ENCODE data around the gene PZP.
"Not testable (repeated sequence)": the region's sequence is repeated elsewhere in the genome, so short reads cannot be mapped to it uniquely, and the experiment has no call there.

The PZP gene

GRCh38 chr12:9208229-9208628, at the start of gene PZP:
Gene PZP, minus strand, starts transcription at chr12:9208395. Its CDS starts 54 bp downstream, at chr12:9208341.
- DNase-seq (ENCODE audit: low read depth in 4 of 4, low spot score in 1 of 4): no peak

- DNase-seq (ENCODE audit: low read depth in 4 of 4, low spot score in 1 of 4): no peak
These were observed 48.7 kb upstream of the PZP start for GRCh38 chr12:9256758-9257405.

DNA sequence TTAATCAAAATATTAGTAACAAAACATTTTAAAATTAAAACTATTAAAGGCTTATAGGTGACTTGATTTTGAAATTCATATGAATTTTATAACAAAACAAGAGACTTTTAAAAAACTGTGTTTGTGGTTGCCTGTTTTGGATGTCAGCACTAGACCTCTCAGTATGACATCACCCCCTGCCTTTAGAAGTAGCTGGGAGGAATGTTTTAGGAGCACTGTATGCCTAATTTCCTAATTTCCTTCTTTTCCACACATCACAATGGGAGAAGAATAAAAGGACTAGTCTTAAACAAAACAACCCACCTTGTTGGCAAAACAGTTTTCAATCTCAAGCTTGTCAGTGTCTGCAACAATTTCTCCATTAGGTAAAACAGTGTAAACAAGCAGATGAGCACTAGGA, 48.1 kb upstream of the PZP start:
- DNase-seq (ENCODE audit: low read depth in 4 of 4, low spot score in 1 of 4): no peak

- DNase-seq (ENCODE audit: low read depth in 4 of 4, low spot score in 1 of 4): no peak
These were observed 47.6 kb upstream of the PZP start for GRCh38 chr12:9255837-9256236.

GRCh38 chr12:9253464-9253863, 45.3 kb upstream of the PZP start:
- DNase-seq (ENCODE audit: low read depth in 4 of 4, low spot score in 1 of 4): no peak

- not testable (repeated sequence) for DNase-seq (ENCODE audit: low read depth in 4 of 4, low spot score in 1 of 4)
These were observed 44.6 kb upstream of the PZP start for GRCh38 chr12:9252791-9253190.

DNA sequence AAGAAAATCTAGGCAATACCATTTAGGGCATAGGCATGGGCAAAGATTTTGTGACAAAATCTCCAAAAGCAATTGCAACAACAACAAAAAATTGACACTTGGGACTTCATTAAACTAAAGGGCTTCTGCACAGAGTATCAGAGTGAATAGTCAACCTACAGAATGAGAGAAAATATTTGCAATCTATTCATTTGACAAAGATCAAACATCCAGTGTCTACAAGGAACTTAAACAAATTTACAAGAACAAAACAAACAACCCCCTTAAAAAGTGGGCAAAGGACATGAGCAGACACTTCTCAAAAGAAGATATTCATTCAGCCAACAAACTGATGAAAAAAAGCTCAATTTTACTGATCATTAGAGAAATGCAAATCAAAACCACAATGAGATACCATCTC, 44.1 kb upstream of the PZP start:
- no peak for DNase-seq (ENCODE audit: low read depth in 4 of 4, low spot score in 1 of 4)

- no peak for DNase-seq (ENCODE audit: low read depth in 4 of 4, low spot score in 1 of 4)
These were observed 40.2 kb upstream of the PZP start for GRCh38 chr12:9248435-9248834.

DNA sequence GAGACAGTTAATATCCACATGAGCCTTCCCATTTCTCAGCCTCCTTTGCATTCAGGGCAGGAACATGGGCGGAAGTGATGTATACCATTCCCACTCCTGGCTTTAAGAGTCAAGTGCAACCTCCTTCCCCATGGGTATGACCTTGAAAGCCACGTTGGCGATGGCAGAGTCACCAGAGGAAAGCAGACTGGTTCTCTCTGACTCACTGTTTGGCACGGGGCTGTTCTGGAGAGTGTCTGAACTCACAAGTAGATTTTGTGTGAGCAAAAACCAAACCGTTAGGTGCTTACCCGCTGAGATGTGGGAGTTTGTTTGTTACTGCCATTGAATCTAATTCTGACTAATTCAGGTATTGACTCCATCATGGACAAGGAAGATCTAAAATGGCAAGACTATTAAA, 36.7 kb upstream of the PZP start:
- DNase-seq (ENCODE audit: low read depth in 4 of 4, low spot score in 1 of 4): peak; percentile 18 to 60 (median 34)

- no peak for DNase-seq (ENCODE audit: low read depth in 4 of 4, low spot score in 1 of 4)
These were observed 35.9 kb upstream of the PZP start for GRCh38 chr12:9243999-9244649.

DNA sequence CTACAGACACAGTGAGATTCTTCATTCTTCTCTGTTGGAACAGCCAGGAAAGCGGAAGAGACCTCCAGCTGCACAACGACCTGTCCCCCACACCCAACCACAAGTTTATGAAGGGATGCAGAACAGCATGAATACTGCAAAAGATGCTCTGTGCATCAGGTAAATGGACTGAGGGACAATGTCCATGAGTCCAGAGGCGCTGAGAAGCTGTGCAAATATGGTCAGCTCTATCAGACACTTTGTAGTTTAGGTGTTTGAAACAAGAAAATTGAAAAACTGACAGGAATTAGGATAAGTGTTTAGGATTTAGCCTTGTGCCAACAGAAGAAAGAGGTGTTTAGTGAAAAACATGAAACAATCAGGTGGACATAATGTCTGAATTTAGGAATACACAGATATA, 33.1 kb upstream of the PZP start:
- DNase-seq (ENCODE audit: low read depth in 4 of 4, low spot score in 1 of 4): no peak

DNA sequence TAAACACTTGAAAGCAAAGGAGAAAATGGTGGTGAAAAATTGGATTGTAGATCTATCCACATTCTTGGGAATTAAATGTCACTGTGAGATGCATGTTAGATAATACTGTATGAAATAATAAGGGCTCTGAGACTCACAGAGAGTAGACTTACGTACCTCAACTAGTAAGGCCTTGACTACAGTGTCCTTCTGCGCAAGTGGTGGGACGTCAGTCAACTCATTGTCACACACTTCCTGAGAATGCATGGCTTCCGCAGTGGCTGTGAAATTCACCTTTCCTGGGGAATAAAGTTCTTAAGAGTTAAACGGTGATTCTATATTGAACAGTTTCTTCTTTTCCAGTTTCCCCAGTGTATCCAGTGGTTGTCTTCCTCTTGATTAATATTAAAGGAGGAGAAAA, 32.6 kb upstream of the PZP start:
- no peak for DNase-seq (ENCODE audit: low read depth in 4 of 4, low spot score in 1 of 4)

DNA sequence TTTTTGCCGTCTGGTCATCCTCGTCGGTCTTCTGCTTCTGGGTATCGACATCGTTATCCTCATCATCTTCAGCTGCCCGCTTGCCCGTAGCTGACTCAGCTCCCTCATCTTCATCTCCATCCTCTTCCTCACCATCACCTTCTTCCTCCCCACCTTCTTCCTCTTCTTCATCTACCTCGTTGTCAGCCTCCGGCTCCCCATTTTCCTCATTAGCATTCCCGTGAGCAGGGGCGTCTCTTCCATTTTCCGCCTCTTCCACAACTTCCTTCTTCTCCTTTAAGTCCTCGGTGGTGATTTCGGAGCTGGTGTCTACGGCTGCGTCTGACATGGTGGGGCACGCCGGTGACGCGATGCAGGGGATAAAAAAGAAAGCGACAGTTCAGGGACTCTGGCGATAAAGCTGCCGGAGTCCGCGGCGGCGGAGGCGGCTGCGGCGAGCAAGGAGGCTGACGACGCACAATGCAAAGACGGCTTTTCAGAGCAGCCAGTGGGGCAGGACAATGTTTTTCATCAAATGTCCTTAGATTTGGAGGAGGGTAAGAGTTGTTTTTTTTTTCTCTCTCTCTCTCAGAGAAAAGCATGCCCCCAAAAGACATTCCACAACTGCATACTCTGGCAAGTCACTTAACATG, 31.9 kb upstream of the PZP start:
- DNase-seq (ENCODE audit: low read depth in 4 of 4, low spot score in 1 of 4): peak in 3 of 4 experiments; percentile 1 to 17 (median 4)

DNA sequence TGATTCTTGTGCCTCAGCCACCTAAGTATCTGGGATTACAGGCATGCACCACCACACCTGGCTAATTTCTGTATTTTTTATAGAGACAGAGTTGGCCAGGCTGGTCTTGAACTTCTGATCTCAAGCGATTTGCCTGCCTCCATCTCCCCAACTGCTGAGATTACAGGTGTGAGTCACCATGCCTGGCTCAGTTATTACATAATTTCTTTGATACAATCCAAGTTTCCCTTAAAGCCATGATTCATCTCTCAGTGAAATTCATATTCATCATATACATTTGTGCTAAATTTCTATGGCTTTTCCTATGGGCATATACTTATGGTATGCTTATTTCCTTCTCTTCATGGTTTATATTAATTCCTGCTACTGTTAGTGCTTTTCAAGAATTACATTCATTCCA, 29.1 kb upstream of the PZP start:
- DNase-seq (ENCODE audit: low read depth in 4 of 4, low spot score in 1 of 4): no peak

- DNase-seq (ENCODE audit: low read depth in 4 of 4, low spot score in 1 of 4): no peak
These were observed 27.3 kb upstream of the PZP start for GRCh38 chr12:9235519-9235918.

DNA sequence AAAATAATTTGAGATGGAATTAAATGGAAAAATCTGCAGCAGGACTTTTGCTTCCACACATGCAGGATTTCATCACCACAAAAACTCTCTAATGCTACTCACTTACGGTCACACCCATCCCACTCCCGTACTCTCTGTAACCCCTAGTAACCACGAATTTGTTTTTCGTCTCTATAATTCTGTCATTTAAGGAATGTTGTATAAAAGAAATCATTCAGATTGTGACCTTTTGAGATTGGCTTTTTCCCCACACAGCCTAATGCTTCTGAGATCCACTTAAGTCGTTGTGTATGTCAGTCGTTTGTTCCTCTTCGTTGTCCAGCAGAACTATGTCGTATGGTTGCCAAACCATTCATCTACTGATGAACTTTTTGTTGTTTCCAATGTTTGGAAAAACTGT, 19.8 kb upstream of the PZP start:
- no peak for DNase-seq (ENCODE audit: low read depth in 4 of 4, low spot score in 1 of 4)

DNA sequence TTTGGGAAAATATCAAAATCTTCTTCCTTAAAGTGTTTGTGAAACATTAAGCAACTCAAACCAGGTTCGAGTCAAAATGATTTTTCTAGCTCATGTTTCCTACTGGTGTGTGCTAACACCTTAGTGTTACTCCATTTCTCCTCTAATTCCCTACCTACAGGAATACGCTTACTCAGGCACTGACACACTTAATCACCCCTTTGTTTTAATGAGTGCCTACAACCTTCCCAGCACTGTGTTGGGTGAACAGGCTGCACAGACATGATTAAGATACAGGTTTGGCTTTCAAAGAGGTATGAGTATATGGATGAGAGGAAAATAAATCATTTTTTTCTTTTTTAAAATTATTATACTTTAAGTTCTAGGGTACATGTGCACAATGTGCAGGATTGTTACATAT, 15.6 kb upstream of the PZP start:
- no peak for DNase-seq (ENCODE audit: low read depth in 4 of 4, low spot score in 1 of 4)

GRCh38 chr12:9221483-9221882, 13.3 kb upstream of the PZP start:
- no peak for DNase-seq (ENCODE audit: low read depth in 4 of 4, low spot score in 1 of 4)

DNA sequence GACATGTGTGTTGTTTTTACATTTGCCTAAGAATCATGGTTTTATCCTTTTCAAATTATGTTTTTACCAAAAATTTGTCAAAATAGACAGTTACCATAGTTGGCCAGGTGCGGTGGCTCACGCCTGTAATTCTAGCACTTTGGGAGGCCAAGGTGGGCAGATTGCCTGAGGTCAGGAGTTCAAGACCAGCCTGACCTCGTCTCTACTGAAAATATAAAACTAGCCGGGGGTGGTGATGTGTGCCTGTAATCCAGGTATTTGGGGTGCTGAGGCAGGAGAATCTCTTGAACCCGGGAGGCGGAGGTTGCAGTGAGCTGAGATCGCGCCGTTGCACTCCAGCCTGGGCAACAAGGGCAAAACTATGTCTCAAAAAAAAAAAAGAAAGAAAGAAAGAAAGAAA, 12.8 kb upstream of the PZP start:
- not testable (repeated sequence) for DNase-seq (ENCODE audit: low read depth in 4 of 4, low spot score in 1 of 4)

GRCh38 chr12:9214534-9214933, 6.3 kb upstream of the PZP start:
- DNase-seq (ENCODE audit: low read depth in 4 of 4, low spot score in 1 of 4): no peak

DNA sequence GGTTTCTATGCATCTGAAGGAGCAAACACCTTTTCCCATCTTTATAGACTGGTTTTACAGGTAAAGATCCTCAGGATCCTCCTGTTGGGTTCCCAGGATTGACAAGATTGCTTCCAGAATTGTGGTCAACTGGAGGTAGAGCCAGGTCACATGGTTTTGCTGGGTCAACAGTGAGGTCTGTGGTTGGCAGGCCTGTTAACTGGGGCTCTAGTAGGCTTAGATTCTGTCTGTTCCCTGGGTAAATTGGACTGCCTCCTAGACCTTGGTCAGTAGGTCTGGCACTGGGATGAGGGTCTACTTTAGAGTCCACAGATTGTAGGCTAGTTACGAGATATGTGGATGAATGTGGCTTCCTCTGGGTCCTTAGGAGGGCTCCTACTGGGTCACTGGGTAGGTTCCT, 3.5 kb upstream of the PZP start:
- DNase-seq (ENCODE audit: low read depth in 4 of 4, low spot score in 1 of 4): no peak

DNA sequence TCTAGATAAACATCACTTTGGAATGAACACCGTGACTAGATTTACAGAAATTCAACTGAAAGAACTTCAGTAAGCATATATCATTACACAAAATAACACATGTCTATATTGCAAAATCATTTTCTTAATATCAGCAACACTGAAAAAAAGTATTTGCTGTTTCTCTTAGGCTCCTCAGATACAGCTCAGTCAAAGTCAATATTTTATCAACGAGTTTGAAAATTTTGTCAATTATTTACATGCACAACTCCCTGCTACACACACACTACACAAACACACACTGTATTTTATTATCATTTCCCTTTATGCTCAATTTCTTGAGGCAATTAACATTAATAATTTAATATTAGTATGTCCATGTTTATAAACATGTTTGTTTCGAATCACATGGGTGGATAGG, 3.8 kb downstream of the PZP start:
- no peak for DNase-seq (ENCODE audit: low read depth in 4 of 4, low spot score in 1 of 4)

DNA sequence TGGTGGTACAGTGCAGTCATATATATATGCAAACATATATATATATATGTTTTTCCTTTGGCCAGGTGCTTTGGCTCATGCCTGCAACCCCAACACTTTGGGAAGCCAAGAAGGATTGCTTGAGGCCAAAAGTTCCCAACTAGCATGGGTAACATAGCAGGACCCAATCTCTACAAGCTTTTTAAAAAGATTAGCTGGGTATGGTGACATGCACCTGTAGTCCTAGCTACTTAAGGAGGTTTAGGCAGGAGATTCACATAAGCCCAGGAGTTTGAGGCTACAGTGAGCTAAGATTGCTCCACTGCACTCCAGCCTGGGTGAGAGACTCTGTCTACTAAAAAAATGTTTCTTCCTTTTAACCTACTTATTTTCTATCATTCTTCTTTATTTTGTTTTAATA, 10.2 kb downstream of the PZP start:
- no peak for DNase-seq (ENCODE audit: low read depth in 4 of 4, low spot score in 1 of 4)

Measured in stimulated activated CD4-positive, alpha-beta T cell treated with anti-CD3 and anti-CD28 coated beads, Interleukin-1b, Interleukin-23, amount 100 ng/mL, for 24 hours (primary cell).